ENCODE data around the gene GRIPAP1. TPM values are rescaled to one million over a fixed set of nuclear protein-coding genes. Genes with fewer than 3 reads are reported as not detected.
A peak's percentile ranks its signal among the peaks of the same experiment; 100 is the strongest.

GRIPAP1 gene
- total and polyA plus RNA-seq, 2 experiments from 2014 or later: 44.8 to 67.3 TPM

DNA sequence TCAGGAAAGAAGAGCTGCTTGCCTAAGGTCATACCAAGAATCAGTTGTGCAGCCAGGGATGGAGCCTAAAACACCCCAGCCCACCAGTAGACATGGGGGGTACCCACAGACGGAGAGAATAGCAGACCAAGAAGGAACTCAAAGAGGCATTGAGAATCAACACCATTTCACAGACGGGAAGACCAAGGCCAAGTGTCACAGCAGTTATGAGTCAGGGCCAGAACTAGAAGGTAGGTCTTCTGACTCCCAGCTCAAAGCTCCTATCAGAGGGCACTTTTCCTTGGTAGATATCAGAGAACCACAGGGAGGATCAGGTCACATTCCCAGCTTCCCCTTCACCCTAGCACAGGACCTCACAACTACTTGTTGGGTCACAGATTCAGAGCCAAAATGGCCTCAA is 59.2 kb downstream of the GRIPAP1 start:
- Histone ChIP-seq H3K4me1 (ENCODE audit: low read depth) (no peaks in the 10 kb centered on the region), H3K9me3 (ENCODE audit: low read depth) (no peaks in the 10 kb centered on the region), H3K36me3 (no peaks in the 10 kb centered on the region), H3K4me3 (no peak overlapping the region), H3K27ac (no peak overlapping the region), H3K27me3 (no peaks in the 10 kb centered on the region)
- TF ChIP-seq, protein P1, sequence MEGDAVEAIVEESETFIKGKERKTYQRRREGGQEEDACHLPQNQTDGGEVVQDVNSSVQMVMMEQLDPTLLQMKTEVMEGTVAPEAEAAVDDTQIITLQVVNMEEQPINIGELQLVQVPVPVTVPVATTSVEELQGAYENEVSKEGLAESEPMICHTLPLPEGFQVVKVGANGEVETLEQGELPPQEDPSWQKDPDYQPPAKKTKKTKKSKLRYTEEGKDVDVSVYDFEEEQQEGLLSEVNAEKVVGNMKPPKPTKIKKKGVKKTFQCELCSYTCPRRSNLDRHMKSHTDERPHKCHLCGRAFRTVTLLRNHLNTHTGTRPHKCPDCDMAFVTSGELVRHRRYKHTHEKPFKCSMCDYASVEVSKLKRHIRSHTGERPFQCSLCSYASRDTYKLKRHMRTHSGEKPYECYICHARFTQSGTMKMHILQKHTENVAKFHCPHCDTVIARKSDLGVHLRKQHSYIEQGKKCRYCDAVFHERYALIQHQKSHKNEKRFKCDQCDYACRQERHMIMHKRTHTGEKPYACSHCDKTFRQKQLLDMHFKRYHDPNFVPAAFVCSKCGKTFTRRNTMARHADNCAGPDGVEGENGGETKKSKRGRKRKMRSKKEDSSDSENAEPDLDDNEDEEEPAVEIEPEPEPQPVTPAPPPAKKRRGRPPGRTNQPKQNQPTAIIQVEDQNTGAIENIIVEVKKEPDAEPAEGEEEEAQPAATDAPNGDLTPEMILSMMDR (IDR thresholded peaks at IDR 0.05; ENCODE audit: low read depth, low read length): no peak
- DNase-seq (ENCODE audit: low read depth in 1 of 2, low spot score in 1 of 2): no peak

DNA sequence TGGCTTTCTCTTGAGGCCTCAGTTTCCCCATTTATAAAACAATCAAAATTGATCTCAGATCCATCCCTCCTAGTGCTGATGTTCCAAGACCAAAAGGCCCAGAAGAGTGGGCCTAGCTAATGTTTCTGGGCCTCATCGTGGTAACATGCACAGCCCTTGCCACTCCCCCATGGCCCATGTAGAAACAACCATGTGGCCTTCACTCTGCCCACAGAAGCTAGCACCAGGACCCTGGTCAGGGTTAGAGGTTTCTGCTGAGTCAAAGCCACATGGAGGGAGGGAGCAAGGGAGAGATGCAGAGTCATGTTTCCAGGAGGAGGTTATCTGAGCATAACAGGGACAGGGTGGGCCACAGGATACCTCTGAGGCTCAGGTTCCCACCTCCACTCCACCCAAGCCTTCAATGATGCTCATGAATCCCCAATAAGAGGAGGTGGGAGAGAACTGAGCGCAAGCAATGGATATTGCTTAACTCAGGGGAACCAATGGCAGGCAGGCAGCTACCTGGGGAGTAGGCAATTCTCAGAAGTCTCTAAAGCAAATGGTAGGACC is 61.6 kb downstream of the GRIPAP1 start:
- no peak for DNase-seq (ENCODE audit: low read depth in 1 of 2, low spot score in 1 of 2)
- H3K9me3 ChIP-seq (ENCODE audit: low read depth): no peaks in the 10 kb centered on the region
- H3K27me3 ChIP-seq: no peaks in the 10 kb centered on the region
- TF ChIP-seq, protein P1 (IDR thresholded peaks at IDR 0.05; ENCODE audit: low read depth, low read length): no peak
- no peak overlapping the region for H3K4me3 ChIP-seq
- no peak overlapping the region for H3K27ac ChIP-seq
- H3K4me1 ChIP-seq (ENCODE audit: low read depth): no peaks in the 10 kb centered on the region
- H3K36me3 ChIP-seq: no peaks in the 10 kb centered on the region

DNA sequence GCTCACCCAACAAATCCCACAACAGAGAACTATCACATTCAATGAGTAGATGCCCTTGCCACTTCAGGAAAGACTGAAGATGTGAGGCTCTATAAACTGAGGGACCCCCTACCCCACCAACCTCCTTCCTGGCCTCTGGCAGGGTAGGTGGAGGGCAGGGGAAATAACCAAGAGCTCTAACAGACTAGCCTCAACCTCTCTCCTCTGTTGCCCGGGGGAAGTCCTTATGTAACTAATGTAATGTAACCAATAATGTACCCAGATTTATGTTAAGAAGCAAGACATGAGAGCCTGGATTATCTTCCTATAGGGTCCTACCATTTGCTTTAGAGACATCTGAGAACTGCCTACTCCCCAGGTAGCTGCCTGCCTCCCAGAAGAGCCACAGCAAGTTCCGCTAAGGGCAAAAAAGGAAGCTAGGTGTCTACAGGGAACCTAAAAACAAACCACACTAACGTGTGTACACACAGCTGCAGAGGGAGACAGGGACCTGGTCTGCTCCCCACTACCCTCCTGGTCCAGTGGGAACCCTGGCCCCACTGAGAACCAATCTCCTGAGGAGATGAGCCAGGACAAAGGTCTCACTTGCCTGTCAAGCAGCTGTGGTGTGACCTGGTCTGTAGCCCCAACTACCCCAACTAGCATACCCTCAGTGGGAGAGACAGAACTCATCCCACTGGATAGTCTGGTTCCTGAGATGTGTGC is 62.4 kb downstream of the GRIPAP1 start:
- Histone ChIP-seq H3K9me3 (ENCODE audit: low read depth) (no peaks in the 10 kb centered on the region), H3K27me3 (no peaks in the 10 kb centered on the region), H3K27ac (no peak overlapping the region), H3K4me3 (no peak overlapping the region), H3K36me3 (no peaks in the 10 kb centered on the region), H3K4me1 (ENCODE audit: low read depth) (no peaks in the 10 kb centered on the region)
- no peak for DNase-seq (ENCODE audit: low read depth in 1 of 2, low spot score in 1 of 2)
- TF ChIP-seq, protein P1 (IDR thresholded peaks at IDR 0.05; ENCODE audit: low read depth, low read length): no peak

DNA sequence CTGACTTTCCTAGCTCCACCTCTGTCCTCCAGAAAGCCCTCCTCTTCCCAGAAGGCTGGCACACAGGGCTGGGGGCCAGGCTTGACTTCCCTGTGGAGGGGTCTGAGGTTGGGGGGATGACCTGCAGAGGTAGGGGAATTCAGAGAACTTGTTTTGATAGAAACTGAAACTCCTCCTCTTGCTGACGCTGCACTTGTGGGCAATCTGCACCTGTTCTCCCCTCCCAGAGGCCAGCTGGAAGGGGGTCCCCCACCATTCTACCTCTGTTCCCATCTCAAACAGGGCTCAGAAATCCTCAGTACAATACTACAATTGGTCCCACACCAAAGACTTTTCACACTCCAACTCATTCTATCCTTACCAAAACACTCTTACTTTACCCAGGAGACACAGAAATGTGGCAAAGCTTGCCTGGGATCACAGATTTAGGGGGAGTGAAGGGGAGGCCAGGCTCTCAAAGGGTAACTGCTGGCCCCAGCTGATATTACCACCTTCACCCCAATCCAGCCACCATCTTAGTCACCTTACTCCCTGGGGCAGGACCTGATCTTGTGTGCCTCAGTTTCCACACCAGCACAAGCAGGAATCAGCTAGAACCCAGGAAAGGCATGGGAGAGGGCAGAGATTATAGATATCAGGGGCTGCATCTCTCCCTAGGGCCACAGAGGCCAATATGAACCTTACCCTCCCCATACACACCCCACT is 63.2 kb downstream of the GRIPAP1 start:
- H3K27ac ChIP-seq: peak overlapping the region; percentile 23

DNA sequence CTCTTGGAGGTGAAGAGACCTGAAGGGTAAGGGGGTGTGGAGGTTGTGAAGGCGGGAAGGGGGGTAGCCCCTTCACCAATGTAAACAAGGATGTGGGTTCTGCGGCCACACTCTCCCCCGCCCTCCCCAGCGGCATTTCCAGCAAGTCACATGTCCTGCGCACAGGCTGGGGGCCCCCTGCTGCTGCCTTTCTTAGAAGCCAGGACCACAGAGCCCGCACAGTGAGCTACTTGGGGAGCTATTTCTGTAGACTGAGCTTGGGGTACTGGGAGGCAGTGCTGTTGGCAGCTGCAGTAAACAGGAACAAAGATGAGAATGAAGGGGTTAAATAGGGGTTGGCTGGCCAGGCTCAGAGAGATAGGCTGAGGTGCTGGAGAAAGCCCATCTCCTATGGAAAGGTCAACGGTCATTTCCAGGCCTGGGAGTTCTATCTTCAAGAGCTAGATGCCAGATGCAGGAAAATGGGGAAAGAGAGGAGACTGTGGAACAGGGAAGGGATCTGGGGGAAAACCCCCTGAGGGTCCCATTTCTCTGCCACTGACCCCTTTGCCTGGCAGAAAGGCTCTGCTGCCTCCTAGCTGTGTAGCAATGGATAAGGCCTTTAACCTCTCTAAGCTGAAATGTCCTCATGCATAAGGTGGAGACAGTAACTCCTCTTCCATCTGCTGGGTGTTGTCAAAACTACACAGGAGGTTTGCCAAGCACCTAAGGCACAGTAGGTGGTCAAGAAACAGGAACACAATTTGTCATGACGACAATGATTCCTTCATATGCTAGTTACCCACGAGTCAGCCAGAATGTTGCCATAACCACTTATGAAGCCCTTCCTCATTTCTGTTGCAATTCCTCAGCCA is 64.8 kb downstream of the GRIPAP1 start:
- H3K27me3 ChIP-seq: no peaks in the 10 kb centered on the region
- H3K36me3 ChIP-seq: peaks cover 7% of the 10 kb centered on the region
- no peak overlapping the region for H3K4me3 ChIP-seq
- H3K9me3 ChIP-seq (ENCODE audit: low read depth): no peaks in the 10 kb centered on the region
- peak; percentile 30 to 34 for DNase-seq (ENCODE audit: low read depth in 1 of 2, low spot score in 1 of 2)
- peak overlapping the region; percentile 84 for H3K27ac ChIP-seq
- TF ChIP-seq, protein P1 (IDR thresholded peaks at IDR 0.05; ENCODE audit: low read depth, low read length): no peak
- no peaks in the 10 kb centered on the region for H3K4me1 ChIP-seq (ENCODE audit: low read depth)

More for the DNA sequence above, 63.2 kb downstream of the GRIPAP1 start:
- H3K9me3 ChIP-seq (ENCODE audit: low read depth): no peaks in the 10 kb centered on the region
- H3K36me3 ChIP-seq: peaks cover 2% of the 10 kb centered on the region
- no peaks in the 10 kb centered on the region for H3K4me1 ChIP-seq (ENCODE audit: low read depth)
- H3K27me3 ChIP-seq: no peaks in the 10 kb centered on the region
- no peak for DNase-seq (ENCODE audit: low read depth in 1 of 2, low spot score in 1 of 2)
- TF ChIP-seq, protein P1 (IDR thresholded peaks at IDR 0.05; ENCODE audit: low read depth, low read length): no peak
- no peak overlapping the region for H3K4me3 ChIP-seq

Measured in cardiac muscle cell (in vitro differentiated cells and primary cell).